CD14-positive monocyte (primary cell): ENCODE results near the gene LAGE3. TPM values are rescaled to one million over a fixed set of nuclear protein-coding genes. Genes with fewer than 3 reads are reported as not detected.

Source experiments
- DNase-seq, 3 donors: peaks; one replicate each; pipeline ENCODE4 v3.0.0-alpha.2; 2011 to 2022
- H2AFZ ChIP-seq: 2 replicates; pipeline ENCODE4 v1.6.0; 2012; ENCODE audit warnings: mild to moderate bottlenecking, low read depth, low read length, inconsistent platforms; ENCODE audit not compliant: insufficient read depth, poor library complexity, severe bottlenecking
- H3K27ac ChIP-seq, 2 donors: 1 replicate in 1 of 2; 2 replicates in 1 of 2; pipeline ENCODE4 v1.5.1; 2012 to 2013; ENCODE audit warnings: low read length in 2 of 2, control low read depth in 1 of 2, inconsistent platforms in 1 of 2, low read depth in 1 of 2, mild to moderate bottlenecking in 1 of 2
- H3K27me3 ChIP-seq, 2 donors: one replicate each; pipeline versions ENCODE4 v1.6.0 to v1.6.1; 2011 to 2013; ENCODE audit warnings: low read length in 2 of 2; ENCODE audit not compliant: control insufficient read depth in 2 of 2, insufficient read depth in 2 of 2
- H3K36me3 ChIP-seq, 2 donors: replicated peaks in 1 of 2; 1 replicate in 1 of 2; 2 replicates in 1 of 2; pipeline versions ENCODE4 v1.5.1 to v1.6.1; 2012 to 2013; ENCODE audit warnings: low read length in 2 of 2, control low read depth in 1 of 2, inconsistent platforms in 1 of 2, mild to moderate bottlenecking in 1 of 2; ENCODE audit not compliant: insufficient read depth in 2 of 2, control insufficient read depth in 1 of 2
- H3K4me1 ChIP-seq, 2 donors: 1 replicate in 1 of 2; 2 replicates in 1 of 2; pipeline versions ENCODE4 v1.5.1 to v1.6.1; 2012 to 2013; ENCODE audit warnings: low read length in 2 of 2, control low read depth in 1 of 2, inconsistent platforms in 1 of 2, mild to moderate bottlenecking in 1 of 2, moderate library complexity in 1 of 2; ENCODE audit not compliant: insufficient read depth in 2 of 2, control insufficient read depth in 1 of 2
- H3K4me2 ChIP-seq: replicated peaks from 2 replicates; pipeline ENCODE3; 2012; ENCODE audit warnings: low read length, moderate library complexity, mild to moderate bottlenecking; ENCODE audit not compliant: poor library complexity, severe bottlenecking; ENCODE audit errors: extremely low read depth
- H3K4me3 ChIP-seq, 3 experiments: fragments of 200-600 bp in 1 of 3; sonication (generic) in 1 of 3; replicated peaks in 1 of 3; 1 replicate in 2 of 3; 2 replicates in 1 of 3; pipeline ENCODE4 v1.5.1; 2011 to 2013; ENCODE audit warnings: low read length in 3 of 3, mild to moderate bottlenecking in 3 of 3, control low read depth in 2 of 3, low read depth in 2 of 3, inconsistent platforms in 1 of 3, moderate library complexity in 1 of 3
- H3K79me2 ChIP-seq: 2 replicates; pipeline ENCODE4 v1.6.0; 2012; ENCODE audit warnings: mild to moderate bottlenecking, control low read depth, inconsistent platforms, low read length, moderate library complexity; ENCODE audit not compliant: insufficient read depth
- H3K9ac ChIP-seq: 2 replicates; pipeline ENCODE4 v1.6.0; 2017; ENCODE audit warnings: low read length, mild to moderate bottlenecking; ENCODE audit not compliant: insufficient read depth, poor library complexity, severe bottlenecking
- H3K9me3 ChIP-seq, 2 donors: replicated peaks in 1 of 2; 1 replicate in 1 of 2; 2 replicates in 1 of 2; pipeline versions ENCODE4 v1.5.1 to v1.6.1; 2012 to 2013; ENCODE audit warnings: low read length in 2 of 2, control low read depth in 1 of 2; ENCODE audit not compliant: control insufficient read depth in 1 of 2, insufficient read depth in 1 of 2
- H4K20me1 ChIP-seq: 2 replicates; pipeline ENCODE4 v1.6.0; 2012; ENCODE audit warnings: mild to moderate bottlenecking, low read length, control low read depth, moderate library complexity; ENCODE audit not compliant: insufficient read depth
- H3K27ac Mint-ChIP-seq, 7 donors: one replicate each; pipeline ENCODE4 v1.8.0; 2020; ENCODE audit warnings: mild to moderate bottlenecking in 7 of 7, mixed read lengths in 7 of 7, moderate library complexity in 6 of 7, inconsistent platforms in 2 of 7
- H3K27me3 Mint-ChIP-seq, 3 donors: one replicate each; pipeline ENCODE4 v1.8.0; 2021 to 2022; ENCODE audit warnings: low read depth in 3 of 3, mild to moderate bottlenecking in 3 of 3, mixed read lengths in 3 of 3, moderate library complexity in 3 of 3, inconsistent platforms in 1 of 3
- H3K36me3 Mint-ChIP-seq, 2 donors: one replicate each; pipeline ENCODE4 v1.8.0; 2020; ENCODE audit warnings: mixed read lengths in 2 of 2, inconsistent platforms in 1 of 2, mild to moderate bottlenecking in 1 of 2
- H3K4me1 Mint-ChIP-seq: one replicate; pipeline ENCODE4 v1.8.0; 2020; ENCODE audit warnings: mild to moderate bottlenecking, mixed read lengths
- H3K4me3 Mint-ChIP-seq, 2 donors: one replicate each; pipeline ENCODE4 v1.8.0; 2020; ENCODE audit warnings: mild to moderate bottlenecking in 2 of 2, mixed read lengths in 2 of 2, moderate library complexity in 1 of 2
- H3K9me3 Mint-ChIP-seq, 7 donors: one replicate each; pipeline ENCODE4 v1.8.0; 2020 to 2022; ENCODE audit warnings: mixed read lengths in 7 of 7, mild to moderate bottlenecking in 6 of 7, moderate library complexity in 6 of 7, inconsistent platforms in 2 of 7
- WGBS: methylation state at CpG from one replicate; pipeline ENCODE4 v1.1.5; 2013; ENCODE audit warnings: missing lambda C conversion rate; ENCODE audit not compliant: insufficient coverage; 5-methylcytosine and 5-hydroxymethylcytosine counted together
- intact Hi-C, 2 donors: fragments of 100-400 bp; cut with micrococcal nuclease; formaldehyde crosslinking; loops; one replicate each; pipeline versions ENCODE4 v1.15.0 to v1.15.1; 2023
- polyA plus RNA-seq, 3 donors: library from polyadenylated mRNA; depleted of rRNA in 1 of 3; unstranded in 2 of 3; stranded (reverse) in 1 of 3; fragments of 300-500 nt in 2 of 3; fragments of >200 nt in 1 of 3; fragmentation: Illumina TruSeq in 2 of 3; gene quantifications; 1 replicate in 2 of 3; 2 replicates in 1 of 3; pipeline ENCODE4 v1.2.3, GENCODE V29; 2012 to 2021
- TF ChIP-seq, protein P1 (sequence below): fragments of 200-600 bp; IDR thresholded peaks from one replicate; pipeline ENCODE4 v1.8.0; 2022; ENCODE audit warnings: antibody characterized with exemption, mild to moderate bottlenecking

Gene LAGE3
- polyA plus RNA-seq, 3 donors: 12.4 to 30.9 (median 18.6) TPM

DNA sequence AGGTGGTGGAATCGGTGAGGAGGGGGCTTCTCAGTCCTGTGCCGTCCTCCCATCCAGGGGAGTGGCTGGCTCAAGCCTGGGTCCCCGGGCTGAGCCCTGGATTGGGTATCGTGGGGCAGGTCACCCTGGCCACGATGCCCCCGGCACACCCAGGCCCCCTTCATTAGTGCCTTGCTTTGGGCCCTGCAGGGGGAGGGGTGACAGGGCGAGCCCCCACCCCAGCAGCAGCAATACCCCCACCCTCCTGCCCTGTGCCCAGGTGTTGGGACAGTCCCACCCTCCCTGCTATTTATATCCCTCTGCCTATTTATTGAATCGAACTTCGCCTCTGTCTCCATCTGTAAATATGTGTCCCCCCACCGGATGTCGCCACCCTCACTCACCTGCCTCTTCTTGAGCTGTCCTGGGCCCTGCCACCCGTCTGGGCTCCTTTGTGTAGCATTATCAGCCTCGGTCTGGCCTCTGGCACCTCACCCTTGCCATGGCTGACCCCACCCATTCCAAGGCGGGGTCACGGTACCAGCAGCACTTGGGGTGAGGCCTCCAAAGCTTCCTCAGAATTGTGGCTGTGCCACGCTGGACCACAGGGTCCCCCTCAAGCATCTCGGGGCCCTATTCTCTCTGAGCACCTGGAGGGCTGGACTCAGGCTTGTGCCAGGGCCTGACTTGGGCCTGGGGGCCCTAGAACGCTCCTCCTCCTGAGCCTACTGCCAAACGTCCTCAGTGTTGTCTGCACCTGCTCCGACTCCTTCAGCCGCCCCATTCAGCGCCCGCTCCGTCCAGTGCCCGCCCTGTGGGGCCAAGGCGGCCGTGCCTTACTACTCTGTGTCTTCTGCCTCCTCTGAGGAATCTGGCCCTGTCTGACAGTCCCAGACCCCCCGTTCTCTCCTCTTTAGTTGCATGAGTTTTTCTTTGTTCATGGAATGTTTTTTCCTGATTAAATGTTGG, 6.1 kb downstream of the LAGE3 start:
- no peak overlapping the region for H3K4me3 ChIP-seq
- 84% methylated on average over 11 of the region's 28 CpGs for WGBS
- DNase-seq: no peak
- no peaks in the 10 kb centered on the region for H4K20me1 ChIP-seq
- Mint-ChIP-seq H3K4me3 (no peak overlapping the region), H3K4me1 (no peaks in the 10 kb centered on the region), H3K9me3 (peaks cover 0 to 10% (median 2%) of the 10 kb centered on the region in 7 donors), H3K36me3 (no peaks in the 10 kb centered on the region), H3K27me3 (peaks cover 0 to 10% (median 2%) of the 10 kb centered on the region in 3 donors), H3K27ac (no peak overlapping the region)
- no peak overlapping the region for H3K4me2 ChIP-seq
- no peak overlapping the region for H2AFZ ChIP-seq
- no peak overlapping the region for H3K9ac ChIP-seq
- peaks cover 2 to 3% of the 10 kb centered on the region in 2 donors for H3K4me1 ChIP-seq
- H3K79me2 ChIP-seq: no peaks in the 10 kb centered on the region
- TF ChIP-seq, protein P1, sequence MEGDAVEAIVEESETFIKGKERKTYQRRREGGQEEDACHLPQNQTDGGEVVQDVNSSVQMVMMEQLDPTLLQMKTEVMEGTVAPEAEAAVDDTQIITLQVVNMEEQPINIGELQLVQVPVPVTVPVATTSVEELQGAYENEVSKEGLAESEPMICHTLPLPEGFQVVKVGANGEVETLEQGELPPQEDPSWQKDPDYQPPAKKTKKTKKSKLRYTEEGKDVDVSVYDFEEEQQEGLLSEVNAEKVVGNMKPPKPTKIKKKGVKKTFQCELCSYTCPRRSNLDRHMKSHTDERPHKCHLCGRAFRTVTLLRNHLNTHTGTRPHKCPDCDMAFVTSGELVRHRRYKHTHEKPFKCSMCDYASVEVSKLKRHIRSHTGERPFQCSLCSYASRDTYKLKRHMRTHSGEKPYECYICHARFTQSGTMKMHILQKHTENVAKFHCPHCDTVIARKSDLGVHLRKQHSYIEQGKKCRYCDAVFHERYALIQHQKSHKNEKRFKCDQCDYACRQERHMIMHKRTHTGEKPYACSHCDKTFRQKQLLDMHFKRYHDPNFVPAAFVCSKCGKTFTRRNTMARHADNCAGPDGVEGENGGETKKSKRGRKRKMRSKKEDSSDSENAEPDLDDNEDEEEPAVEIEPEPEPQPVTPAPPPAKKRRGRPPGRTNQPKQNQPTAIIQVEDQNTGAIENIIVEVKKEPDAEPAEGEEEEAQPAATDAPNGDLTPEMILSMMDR: no peak
- peaks cover 0 to 4% of the 10 kb centered on the region in 2 donors for H3K9me3 ChIP-seq
- H3K27me3 ChIP-seq: no peaks in the 10 kb centered on the region
- intact Hi-C loops: no loop called here
- no peak overlapping the region for H3K27ac ChIP-seq
- no peaks in the 10 kb centered on the region for H3K36me3 ChIP-seq

DNA sequence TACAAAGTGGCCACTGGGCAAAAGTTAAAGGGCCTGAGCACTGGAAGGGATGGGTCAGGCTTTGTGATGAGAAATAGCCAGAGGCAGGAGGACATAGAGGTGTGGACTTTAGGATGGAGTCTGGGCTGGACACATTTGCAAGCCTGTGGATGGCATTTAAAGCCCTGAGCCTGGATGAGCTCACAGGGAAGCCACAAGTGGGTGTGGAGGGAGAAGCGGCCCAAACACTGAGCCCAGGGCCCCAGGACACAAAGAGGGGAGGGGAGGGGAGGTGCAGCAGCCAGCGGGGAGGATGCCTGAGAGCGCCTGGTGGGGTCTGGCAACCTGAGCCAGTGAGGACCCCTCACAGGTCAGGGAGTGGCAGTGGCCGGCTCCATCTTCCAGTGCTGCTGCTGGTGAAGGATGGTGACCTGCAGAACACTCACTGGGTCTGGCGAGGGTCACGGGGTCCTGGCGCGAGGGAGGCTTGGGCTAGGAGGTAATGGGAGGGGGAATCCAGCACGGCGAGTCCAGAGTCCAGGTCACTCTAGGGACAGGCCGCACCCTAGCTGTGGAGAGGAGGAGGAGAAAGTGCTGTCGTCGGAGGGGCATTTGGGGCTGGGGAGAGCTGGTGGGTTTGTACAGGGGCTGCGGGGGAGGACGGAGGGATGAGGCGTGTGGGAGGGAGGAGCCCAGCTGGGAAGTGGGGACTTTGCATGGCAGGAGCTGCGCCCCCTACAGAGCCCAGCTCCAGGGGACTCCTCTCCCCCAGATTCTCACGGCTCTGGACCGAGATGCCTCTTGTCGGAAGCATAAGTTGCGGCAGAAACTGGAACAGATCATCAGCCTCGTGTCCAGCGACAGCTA, 7.0 kb downstream of the LAGE3 start:
- Mint-ChIP-seq H3K4me1 (no peaks in the 10 kb centered on the region), H3K4me3 (no peak overlapping the region), H3K9me3 (peaks cover 0 to 10% (median 2%) of the 10 kb centered on the region in 7 donors), H3K27ac (no peak overlapping the region), H3K27me3 (peaks cover 0 to 10% (median 2%) of the 10 kb centered on the region in 3 donors), H3K36me3 (no peaks in the 10 kb centered on the region)
- TF ChIP-seq, protein P1: no peak
- Histone ChIP-seq H3K4me1 (no peaks in the 10 kb centered on the region), H2AFZ (no peak overlapping the region), H3K9me3 (peaks cover 0 to 4% of the 10 kb centered on the region in 2 donors), H3K4me2 (no peak overlapping the region), H4K20me1 (no peaks in the 10 kb centered on the region), H3K27me3 (no peaks in the 10 kb centered on the region), H3K79me2 (no peaks in the 10 kb centered on the region), H3K9ac (no peak overlapping the region), H3K27ac (no peak overlapping the region), H3K36me3 (no peaks in the 10 kb centered on the region), H3K4me3 (no peak overlapping the region)
- WGBS: 93% methylated on average over 7 of the region's 23 CpGs
- DNase-seq: no peak
- intact Hi-C loops: no loop called here
